PC-3 (cell line): ENCODE measurements around the gene TEX28.
"Not testable (repeated sequence)": the region's sequence is repeated elsewhere in the genome, so short reads cannot be mapped to it uniquely, and the experiment has no call there.

ENCODE experiments used
- CTCF ChIP-seq: fragments of 300-600 bp; sonication (generic); conservative IDR thresholded peaks from 2 replicates; pipeline ENCODE4 v1.5.1; 2017; ENCODE audit warnings: antibody characterized with exemption, low read depth, mild to moderate bottlenecking, low read length
- EZH2 ChIP-seq: fragments of 300-600 bp; sonication (generic); IDR thresholded peaks from one replicate; pipeline ENCODE4 v1.6.1; 2017; ENCODE audit warnings: antibody characterized with exemption, mild to moderate bottlenecking, low read length; ENCODE audit not compliant: unreplicated experiment

- not testable (repeated sequence) for TF ChIP-seq CTCF, EZH2
Observed at GRCh38 chrX:154225292-154225691, 69.6 kb downstream of the TEX28 start.
